Right lobe of liver (tissue), 6 donors: ENCODE results near the gene TTC23. TPM values are rescaled to one million over a fixed set of nuclear protein-coding genes. Genes with fewer than 3 reads are reported as not detected.
"Not testable (repeated sequence)": the region's sequence is repeated elsewhere in the genome, so short reads cannot be mapped to it uniquely, and the experiment has no call there.

ENCODE experiments used
- ATAC-seq, 4 donors: fragments of 200-7000 bp; cut with Tn5 transposase; one replicate each; pipeline ENCODE4 v1.9.1; 2020; ENCODE audit warnings: mild to moderate bottlenecking in 4 of 4, moderate library complexity in 4 of 4
- DNase-seq, 3 donors: peaks; one replicate each; pipeline ENCODE4 v3.0.0-alpha.2; 2020
- H3K27ac ChIP-seq, 3 donors: fragments of 200-600 bp; one replicate each; pipeline ENCODE4 v1.8.0; 2022
- H3K27me3 ChIP-seq, 2 donors: fragments of 200-600 bp; one replicate each; pipeline ENCODE4 v1.8.0; 2022
- H3K36me3 ChIP-seq, 4 donors: fragments of 200-600 bp; sonication (generic) in 1 of 4; one replicate each; pipeline versions ENCODE4 v1.5.1 to v1.8.0; 2017 to 2022; ENCODE audit warnings: control low read depth in 1 of 4
- H3K4me1 ChIP-seq, 4 donors: fragments of 200-600 bp; sonication (generic) in 1 of 4; one replicate each; pipeline versions ENCODE4 v1.5.1 to v1.8.0; 2017 to 2022; ENCODE audit warnings: control low read depth in 1 of 4
- H3K4me3 ChIP-seq, 3 donors: fragments of 200-600 bp; one replicate each; pipeline ENCODE4 v1.8.0; 2022
- H3K9me3 ChIP-seq, 4 donors: fragments of 200-600 bp; sonication (generic) in 1 of 4; one replicate each; pipeline versions ENCODE4 v1.5.1 to v1.8.0; 2017 to 2022; ENCODE audit warnings: control low read depth in 1 of 4
- POLR2A ChIP-seq: fragments of 450-650 bp; IDR thresholded peaks from one replicate; pipeline ENCODE4 v1.6.1; 2017; ENCODE audit warnings: antibody characterized with exemption, mild to moderate bottlenecking
- WGBS: methylation state at CpG from one replicate; pipeline ENCODE4 v1.1.6; 2018; ENCODE audit warnings: low coverage, low lambda C conversion rate; ENCODE audit not compliant: insufficient coverage; ENCODE audit errors: missing lambda C conversion rate; 5-methylcytosine and 5-hydroxymethylcytosine counted together
- intact Hi-C, 2 donors: fragments of 100-400 bp; cut with DNase I; formaldehyde crosslinking; loops; one replicate each; pipeline versions ENCODE4 v1.11.2 to v1.14.1; 2022
- total RNA-seq, 6 experiments: library from RNA; depleted of rRNA in 2 of 6; stranded (reverse); fragments of >200 nt in 2 of 6; fragmentation: NEBNext Ultra II Directional in 3 of 6; extraction: Animal tissue kit (Norgen Biotek cat#: 25700) in 3 of 6; gene quantifications; one replicate each; pipeline versions ENCODE4 v1.1.0 to v1.2.4, GENCODE V29; 2016 to 2023
- TF ChIP-seq, protein P1 (sequence below), 4 donors: fragments of 200-600 bp in 3 of 4; fragments of 450-650 bp in 1 of 4; IDR thresholded peaks; one replicate each; pipeline versions ENCODE4 v1.5.1 to v1.8.0; 2016 to 2022; ENCODE audit warnings: antibody characterized with exemption in 4 of 4, mild to moderate bottlenecking in 2 of 4
- donor health status: DM: no; HTN: yes; CAD: no.
- donor health status: DM: no; HTN: no; CAD: no.
- donor health status: DM: no; HTN: no; CAD: no.
- donor health status: DM: no; HTN: yes; CAD: no.
- donor health status: DM: no; HTN: yes; CAD: no.

Gene TTC23
- total RNA-seq, 6 experiments from 2014 or later = 6.1 to 18.4 (median 9.1) TPM

DNA sequence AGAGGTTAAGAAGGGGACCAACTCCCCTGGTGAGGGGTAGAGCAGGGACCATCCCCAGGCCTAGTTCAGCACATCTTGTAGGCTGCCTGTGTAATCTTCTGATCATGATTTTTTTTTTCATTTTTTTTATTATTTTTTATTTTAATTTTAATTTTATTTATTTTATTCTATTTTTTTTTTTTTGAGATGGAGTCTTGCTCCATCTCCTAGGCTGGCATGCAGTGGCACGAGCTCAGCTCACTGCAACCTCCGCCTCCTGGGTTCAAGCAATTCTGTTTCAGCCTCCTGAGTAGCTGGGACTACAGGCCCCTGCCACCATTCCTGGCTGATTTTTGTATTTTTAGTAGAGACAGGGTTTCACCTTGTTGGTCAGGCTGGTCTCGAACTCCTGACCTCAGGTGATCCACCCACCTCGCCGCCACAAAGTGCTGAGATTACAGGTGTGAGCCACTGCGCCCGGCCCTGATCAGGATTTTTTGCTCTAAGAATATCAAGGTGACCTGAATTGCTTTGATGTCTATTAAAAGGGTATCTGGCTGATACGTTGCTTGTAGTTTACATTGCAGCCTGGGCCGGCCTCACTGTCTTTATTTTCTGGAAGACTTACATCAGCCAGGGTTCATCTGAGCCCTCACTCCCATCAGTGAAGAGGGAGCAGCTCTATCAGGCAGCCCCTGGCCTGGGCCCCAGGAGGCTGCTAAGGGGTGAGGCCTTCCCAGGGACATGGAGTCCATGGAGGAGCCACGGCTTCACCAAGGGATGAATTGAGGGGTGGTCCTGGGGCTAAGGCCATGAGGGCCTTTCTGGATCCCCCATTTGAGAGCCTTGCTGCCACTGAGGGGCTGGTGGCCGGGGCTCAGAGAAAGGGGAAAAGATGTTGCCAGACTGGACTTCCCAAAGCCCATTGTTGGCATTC lies 133.8 kb downstream of the TTC23 start:
- Histone ChIP-seq H3K27ac (no peak overlapping the region), H3K36me3 (no peaks in the 10 kb centered on the region), H3K27me3 (no peaks in the 10 kb centered on the region), H3K9me3 (no peaks in the 10 kb centered on the region), H3K4me1 (no peaks in the 10 kb centered on the region), H3K4me3 (no peak overlapping the region)
- TF ChIP-seq, protein P1, sequence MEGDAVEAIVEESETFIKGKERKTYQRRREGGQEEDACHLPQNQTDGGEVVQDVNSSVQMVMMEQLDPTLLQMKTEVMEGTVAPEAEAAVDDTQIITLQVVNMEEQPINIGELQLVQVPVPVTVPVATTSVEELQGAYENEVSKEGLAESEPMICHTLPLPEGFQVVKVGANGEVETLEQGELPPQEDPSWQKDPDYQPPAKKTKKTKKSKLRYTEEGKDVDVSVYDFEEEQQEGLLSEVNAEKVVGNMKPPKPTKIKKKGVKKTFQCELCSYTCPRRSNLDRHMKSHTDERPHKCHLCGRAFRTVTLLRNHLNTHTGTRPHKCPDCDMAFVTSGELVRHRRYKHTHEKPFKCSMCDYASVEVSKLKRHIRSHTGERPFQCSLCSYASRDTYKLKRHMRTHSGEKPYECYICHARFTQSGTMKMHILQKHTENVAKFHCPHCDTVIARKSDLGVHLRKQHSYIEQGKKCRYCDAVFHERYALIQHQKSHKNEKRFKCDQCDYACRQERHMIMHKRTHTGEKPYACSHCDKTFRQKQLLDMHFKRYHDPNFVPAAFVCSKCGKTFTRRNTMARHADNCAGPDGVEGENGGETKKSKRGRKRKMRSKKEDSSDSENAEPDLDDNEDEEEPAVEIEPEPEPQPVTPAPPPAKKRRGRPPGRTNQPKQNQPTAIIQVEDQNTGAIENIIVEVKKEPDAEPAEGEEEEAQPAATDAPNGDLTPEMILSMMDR (IDR thresholded peaks at IDR 0.05) = no peak
- no peak for TF ChIP-seq POLR2A
- intact Hi-C loops = no loop called here
- 90% methylated on average over 8 of the region's 11 CpGs for WGBS
- DNase-seq (no peak), ATAC-seq (no peak)

DNA sequence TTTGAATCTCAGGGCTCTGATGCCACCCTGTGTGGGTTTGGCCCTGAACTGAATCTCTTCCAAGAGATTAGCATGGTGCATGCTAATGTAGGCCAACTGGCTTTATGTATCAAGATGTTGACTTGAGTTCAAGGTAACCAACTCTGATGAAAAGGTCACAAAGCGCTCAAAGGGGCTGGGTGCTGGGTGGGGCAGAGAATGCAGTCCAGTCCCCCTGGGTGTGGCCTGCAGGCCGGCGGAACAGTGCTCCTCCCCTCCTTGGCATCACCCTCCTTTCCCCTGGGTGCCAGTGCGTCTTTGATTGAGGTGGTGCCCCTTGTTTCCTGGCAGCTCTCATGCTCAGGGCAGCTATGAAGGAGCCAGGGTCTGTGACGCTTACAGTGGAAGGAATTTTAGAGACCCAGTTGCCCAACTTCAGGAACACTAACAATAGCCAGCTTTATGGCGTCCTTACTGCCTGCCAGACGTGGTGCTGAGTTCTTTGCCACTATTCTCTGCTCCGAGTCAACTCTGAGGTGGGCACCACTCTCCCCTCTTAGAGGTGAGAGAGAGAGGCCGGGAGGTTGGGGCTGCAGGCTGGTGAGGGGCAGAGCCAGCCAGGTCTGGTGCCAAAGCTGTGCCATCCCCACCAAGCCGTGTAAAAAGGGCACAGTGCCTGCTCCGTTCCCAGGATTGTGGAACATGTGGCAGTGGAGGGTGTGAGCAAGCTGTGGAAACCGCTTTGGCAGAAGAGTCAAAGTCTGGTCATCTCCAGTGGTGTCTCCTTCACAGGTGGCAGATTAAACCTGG lies 134.7 kb downstream of the TTC23 start:
- DNase-seq (no peak), ATAC-seq (no peak)
- 94% methylated on average over 4 of the region's 12 CpGs for WGBS
- Histone ChIP-seq H3K27ac (no peak overlapping the region), H3K36me3 (no peaks in the 10 kb centered on the region), H3K4me1 (no peaks in the 10 kb centered on the region), H3K27me3 (no peaks in the 10 kb centered on the region), H3K9me3 (no peaks in the 10 kb centered on the region), H3K4me3 (no peak overlapping the region)
- intact Hi-C loops = no loop called here
- TF ChIP-seq POLR2A = no peak
- TF ChIP-seq, protein P1 (IDR thresholded peaks at IDR 0.05) = no peak

DNA sequence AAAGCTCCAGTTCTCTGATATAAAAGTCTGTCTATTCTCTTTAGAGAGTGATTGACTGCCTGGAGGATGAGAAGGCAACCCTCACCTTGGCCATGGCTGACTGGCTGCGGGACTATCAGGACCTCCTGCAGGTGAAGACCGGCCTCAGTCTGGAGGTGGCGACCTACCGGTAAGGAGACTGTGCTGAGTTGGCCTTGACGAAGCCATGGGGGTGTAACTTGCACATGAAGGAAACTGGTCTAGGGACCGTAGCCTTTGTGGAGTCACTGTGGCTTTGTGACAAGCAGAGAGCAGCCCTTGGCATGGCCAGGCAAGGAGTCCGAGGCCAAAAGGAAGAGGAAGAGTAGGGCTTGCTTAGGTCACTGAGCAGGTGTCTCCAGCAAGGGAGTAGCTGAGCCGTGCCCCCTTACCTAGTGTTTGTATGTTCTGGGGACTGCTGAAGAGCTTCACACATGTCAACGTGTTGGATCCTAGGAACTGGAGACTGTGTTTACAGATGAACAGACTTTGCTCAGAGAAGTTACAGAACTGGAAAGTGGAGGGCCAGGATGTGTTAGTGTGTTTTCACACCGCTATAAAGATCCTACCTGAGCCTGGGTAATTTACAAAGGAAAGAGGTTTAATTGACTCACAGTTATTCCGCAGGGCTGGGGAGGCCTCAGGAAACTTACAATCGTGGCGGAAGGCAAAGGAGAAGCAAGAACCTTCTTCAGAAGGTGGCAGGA lies 135.7 kb downstream of the TTC23 start:
- Histone ChIP-seq H3K36me3 (no peaks in the 10 kb centered on the region), H3K4me3 (no peak overlapping the region), H3K4me1 (no peaks in the 10 kb centered on the region), H3K27me3 (no peaks in the 10 kb centered on the region), H3K9me3 (no peaks in the 10 kb centered on the region), H3K27ac (no peak overlapping the region)
- intact Hi-C loops = no loop called here
- 81% methylated on average over 10 of the region's 13 CpGs for WGBS
- ATAC-seq (peak in 2 of 4 donors; percentile 8 to 45), DNase-seq (no peak)
- no peak for TF ChIP-seq POLR2A
- TF ChIP-seq, protein P1 (IDR thresholded peaks at IDR 0.05) = no peak

DNA sequence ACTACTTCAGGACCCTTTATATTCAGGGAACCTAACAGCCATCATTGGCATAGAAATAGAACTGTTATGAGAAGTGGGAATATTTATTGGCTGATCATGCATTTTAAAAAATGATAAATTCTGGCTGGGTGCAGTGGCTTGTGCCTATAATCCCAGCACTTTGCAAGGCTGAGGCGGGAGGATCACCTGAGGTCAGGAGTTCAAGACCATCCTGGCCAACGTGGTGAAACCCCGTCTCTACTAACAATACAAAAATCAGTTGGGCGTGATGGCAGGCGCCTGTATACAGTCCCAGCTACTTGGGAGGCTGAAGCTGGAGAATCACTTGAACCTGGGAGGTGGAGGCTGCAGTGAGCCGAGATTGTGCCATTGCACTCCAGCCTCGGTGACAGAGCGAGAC lies 137.7 kb downstream of the TTC23 start:
- H3K27ac ChIP-seq, H3K27me3 ChIP-seq, H3K4me3 ChIP-seq, H3K4me1 ChIP-seq, ATAC-seq, intact Hi-C loops, H3K36me3 ChIP-seq, DNase-seq, H3K9me3 ChIP-seq: not testable (repeated sequence)
- 95% methylated on average over 6 of the region's 8 CpGs for WGBS
